Neuron (in vitro differentiated cells): ENCODE data around the gene KCND3.

Experiments
- H2AFZ ChIP-seq: one replicate; pipeline ENCODE4 v1.6.1; 2013; ENCODE audit warnings: low read depth, mild to moderate bottlenecking, inconsistent platforms, low read length, moderate library complexity
- H3K27me3 ChIP-seq: one replicate; pipeline ENCODE4 v1.6.1; 2013; ENCODE audit warnings: low read length; ENCODE audit not compliant: insufficient read depth
- H3K36me3 ChIP-seq: one replicate; pipeline ENCODE4 v1.6.1; 2013; ENCODE audit warnings: low read length; ENCODE audit not compliant: insufficient read depth
- H3K4me1 ChIP-seq: one replicate; pipeline ENCODE4 v1.6.1; 2013; ENCODE audit warnings: low read length; ENCODE audit not compliant: insufficient read depth
- H3K4me3 ChIP-seq: 2 replicates; pipeline ENCODE4 v1.5.1; 2013; ENCODE audit warnings: mild to moderate bottlenecking, low read length, moderate library complexity
- H3K9me3 ChIP-seq: one replicate; pipeline ENCODE4 v1.6.1; 2013; ENCODE audit warnings: low read length

The KCND3 gene

DNA sequence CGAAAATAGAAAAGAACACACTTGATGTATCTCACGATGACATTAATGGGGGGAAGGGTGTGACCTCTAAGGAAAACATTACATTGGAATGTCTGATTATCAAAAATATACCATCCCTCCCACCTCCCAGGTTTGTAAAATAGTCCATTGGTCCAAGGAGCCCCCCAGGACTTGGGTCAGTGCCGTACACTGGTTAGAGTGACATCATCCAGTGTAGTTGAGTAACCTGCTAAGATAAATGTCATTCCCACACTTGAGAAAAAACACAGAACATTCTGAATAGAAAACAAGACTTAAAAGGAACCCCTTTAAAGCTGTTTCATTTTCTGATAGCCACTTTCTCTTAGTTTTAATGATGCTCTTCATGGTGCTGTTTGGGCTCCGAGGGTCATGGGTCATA is 218.6 kb downstream of the KCND3 start:
- Histone ChIP-seq H3K9me3 (no peaks in the 10 kb centered on the region), H3K4me3 (no peak overlapping the region), H3K4me1 (peaks cover 2% of the 10 kb centered on the region), H3K36me3 (peaks cover 28% of the 10 kb centered on the region), H3K27me3 (no peaks in the 10 kb centered on the region), H2AFZ (no peak overlapping the region)

DNA sequence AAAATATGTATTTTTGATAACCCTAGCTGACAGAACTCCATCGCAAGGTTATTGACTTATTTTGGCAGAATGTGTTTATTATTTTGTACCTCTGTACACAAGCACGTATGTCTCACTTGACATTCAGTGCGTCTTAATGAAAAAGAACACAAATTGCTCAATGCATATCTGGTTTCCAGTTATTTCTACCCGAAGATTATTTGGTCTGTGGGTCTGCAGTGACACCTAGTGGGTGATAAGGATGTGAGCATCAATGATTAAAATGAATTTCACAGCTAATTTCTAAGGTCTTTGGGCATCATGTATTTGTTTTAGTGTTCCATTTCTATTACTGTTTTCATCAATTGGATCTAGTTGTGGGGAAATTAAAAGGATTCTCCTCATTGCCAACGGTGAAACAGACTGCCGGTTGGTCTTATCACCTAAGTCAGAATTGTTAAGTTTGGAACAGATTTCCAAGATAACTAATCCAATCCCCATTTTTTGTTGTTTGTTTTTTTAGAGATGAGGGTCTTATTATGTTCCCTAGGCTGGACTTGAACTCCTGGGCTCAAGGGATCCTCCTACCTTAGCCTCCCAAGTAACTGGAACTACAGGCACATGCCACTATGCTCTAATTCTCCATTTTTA is 219.8 kb downstream of the KCND3 start:
- H3K4me1 ChIP-seq = no peaks in the 10 kb centered on the region
- H2AFZ ChIP-seq = no peak overlapping the region
- no peaks in the 10 kb centered on the region for H3K27me3 ChIP-seq
- no peaks in the 10 kb centered on the region for H3K9me3 ChIP-seq
- H3K36me3 ChIP-seq = peaks cover 40% of the 10 kb centered on the region
- no peak overlapping the region for H3K4me3 ChIP-seq

DNA sequence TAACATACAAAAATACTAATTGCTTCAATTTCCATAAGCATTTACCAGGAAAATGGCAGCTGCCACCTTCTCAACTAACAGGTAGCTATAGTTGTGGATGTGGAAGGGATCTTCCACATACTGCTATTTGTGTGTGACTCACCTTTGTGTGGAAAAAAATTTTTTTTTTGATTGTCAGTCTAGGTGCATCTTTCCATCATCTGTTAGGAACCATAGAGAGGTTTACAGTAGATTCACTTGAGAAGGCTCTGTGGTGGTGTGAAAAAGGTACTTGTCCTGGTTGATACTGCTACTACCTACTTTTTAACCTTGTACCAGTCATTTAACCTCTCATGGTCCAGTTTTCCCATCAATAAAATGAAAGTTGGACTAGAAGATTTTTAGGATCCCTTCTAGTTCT is 220.8 kb downstream of the KCND3 start:
- Histone ChIP-seq H2AFZ (no peak overlapping the region), H3K9me3 (no peaks in the 10 kb centered on the region), H3K4me1 (no peaks in the 10 kb centered on the region), H3K27me3 (no peaks in the 10 kb centered on the region), H3K36me3 (peaks cover 47% of the 10 kb centered on the region), H3K4me3 (no peak overlapping the region)

DNA sequence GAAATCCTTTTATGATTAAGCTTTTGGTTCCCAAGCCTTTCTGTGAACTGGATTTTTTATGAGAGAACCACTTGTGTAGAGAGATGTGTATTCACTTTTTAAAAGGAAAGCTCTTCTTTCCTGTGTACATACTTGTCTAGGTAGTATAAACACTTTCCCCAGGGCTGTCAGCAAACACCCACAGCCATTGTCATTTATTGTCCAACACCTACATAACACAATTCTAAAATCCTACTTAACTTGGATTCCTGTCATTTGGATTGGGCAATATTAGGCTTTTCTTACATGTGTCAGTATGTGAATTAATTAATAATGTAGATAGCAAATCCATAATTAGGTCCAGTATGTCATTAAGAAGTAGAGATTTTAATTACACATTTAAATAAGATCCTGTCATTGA is 221.4 kb downstream of the KCND3 start:
- H3K4me1 ChIP-seq = no peaks in the 10 kb centered on the region
- H3K36me3 ChIP-seq = peaks cover 52% of the 10 kb centered on the region
- H3K27me3 ChIP-seq = no peaks in the 10 kb centered on the region
- no peaks in the 10 kb centered on the region for H3K9me3 ChIP-seq
- no peak overlapping the region for H3K4me3 ChIP-seq
- H2AFZ ChIP-seq = no peak overlapping the region

DNA sequence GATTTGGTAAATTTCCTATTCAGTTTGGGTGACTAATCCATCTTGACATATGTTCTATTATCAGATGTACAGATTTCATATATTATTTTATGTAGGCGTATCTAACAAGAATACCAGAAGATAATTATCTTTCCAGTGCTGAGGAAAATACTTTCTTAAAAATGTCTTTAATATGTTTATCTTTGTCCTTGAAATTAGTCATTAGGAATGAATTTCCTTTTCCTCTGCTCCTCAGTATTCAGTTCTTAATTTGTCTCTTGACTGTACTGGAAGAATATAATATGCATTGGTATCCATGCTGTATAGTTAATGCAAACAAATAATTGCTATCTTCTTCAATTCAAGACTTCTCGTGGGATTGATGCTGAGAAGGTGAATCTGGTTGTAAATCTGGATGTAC is 227.1 kb downstream of the KCND3 start:
- Histone ChIP-seq H3K36me3 (peaks cover 87% of the 10 kb centered on the region), H3K9me3 (no peaks in the 10 kb centered on the region), H3K4me1 (no peaks in the 10 kb centered on the region), H2AFZ (no peak overlapping the region), H3K4me3 (no peak overlapping the region), H3K27me3 (no peaks in the 10 kb centered on the region)

DNA sequence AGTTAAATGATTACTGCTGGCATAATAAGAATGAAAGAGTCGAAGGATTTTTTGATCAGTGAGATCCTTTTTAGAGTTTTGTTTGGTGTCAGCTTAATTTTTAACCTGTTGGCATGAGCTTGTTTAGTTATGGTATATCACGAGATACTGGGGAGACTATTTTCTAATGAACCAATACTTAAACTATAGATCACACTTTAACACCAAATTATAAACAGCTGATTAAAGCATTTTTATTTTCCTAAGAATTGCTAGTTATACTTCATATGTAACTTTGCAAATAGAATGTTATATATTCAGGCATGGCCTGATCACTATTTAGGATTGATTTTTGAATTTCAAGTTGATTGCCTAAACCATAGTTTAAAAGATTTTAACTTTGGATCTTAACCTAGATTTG is 227.8 kb downstream of the KCND3 start:
- no peak overlapping the region for H3K4me3 ChIP-seq
- no peaks in the 10 kb centered on the region for H3K9me3 ChIP-seq
- H3K4me1 ChIP-seq = peaks cover 6% of the 10 kb centered on the region
- H2AFZ ChIP-seq = no peak overlapping the region
- H3K36me3 ChIP-seq = peaks cover 85% of the 10 kb centered on the region
- H3K27me3 ChIP-seq = no peaks in the 10 kb centered on the region

DNA sequence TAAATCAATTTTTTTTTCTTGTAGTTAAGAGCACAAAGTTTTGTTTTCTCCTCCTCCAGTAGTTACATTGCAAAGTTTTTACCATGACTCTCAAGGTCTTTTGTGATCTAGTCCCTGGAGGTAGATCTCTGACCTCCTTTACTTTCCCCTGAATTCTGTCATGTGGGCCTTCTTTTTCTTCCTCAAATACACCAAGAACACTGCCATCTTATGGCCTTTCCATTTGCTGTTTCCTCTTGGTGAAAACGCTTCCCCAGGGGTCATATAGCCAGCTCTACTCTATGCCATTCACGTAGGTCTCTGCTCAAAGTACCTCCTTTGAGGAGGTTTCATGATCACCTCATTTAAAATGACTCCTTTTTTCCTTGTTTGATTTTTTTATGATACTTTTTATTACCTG is 231.1 kb downstream of the KCND3 start:
- Histone ChIP-seq H3K27me3 (no peaks in the 10 kb centered on the region), H2AFZ (no peak overlapping the region), H3K36me3 (peaks cover 56% of the 10 kb centered on the region), H3K4me3 (no peak overlapping the region), H3K9me3 (no peaks in the 10 kb centered on the region), H3K4me1 (peaks cover 18% of the 10 kb centered on the region)

DNA sequence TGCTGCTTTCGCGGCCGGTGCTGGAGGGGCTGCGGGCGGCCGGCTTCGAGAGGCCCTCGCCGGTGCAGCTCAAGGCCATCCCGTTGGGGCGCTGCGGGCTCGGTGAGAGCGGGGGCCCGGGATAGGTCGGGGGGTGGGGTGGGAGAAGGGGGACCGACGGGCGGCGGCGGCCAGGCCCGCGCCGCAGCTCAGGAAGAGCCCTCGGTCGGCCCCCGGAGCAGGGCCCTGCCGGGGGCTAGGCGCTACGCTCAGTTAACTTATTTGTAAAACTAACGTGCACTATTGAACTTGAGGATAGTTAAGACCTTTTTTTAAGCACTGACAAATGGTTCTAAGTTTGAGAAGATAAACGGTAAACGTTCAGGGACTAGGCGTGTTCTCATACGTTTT is 233.3 kb downstream of the KCND3 start:
- H3K4me3 ChIP-seq = peak overlapping the region; percentile 79
- H2AFZ ChIP-seq = peak overlapping the region; percentile 59
- H3K4me1 ChIP-seq = peaks cover 18% of the 10 kb centered on the region
- no peaks in the 10 kb centered on the region for H3K27me3 ChIP-seq
- no peaks in the 10 kb centered on the region for H3K9me3 ChIP-seq
- peaks cover 34% of the 10 kb centered on the region for H3K36me3 ChIP-seq

DNA sequence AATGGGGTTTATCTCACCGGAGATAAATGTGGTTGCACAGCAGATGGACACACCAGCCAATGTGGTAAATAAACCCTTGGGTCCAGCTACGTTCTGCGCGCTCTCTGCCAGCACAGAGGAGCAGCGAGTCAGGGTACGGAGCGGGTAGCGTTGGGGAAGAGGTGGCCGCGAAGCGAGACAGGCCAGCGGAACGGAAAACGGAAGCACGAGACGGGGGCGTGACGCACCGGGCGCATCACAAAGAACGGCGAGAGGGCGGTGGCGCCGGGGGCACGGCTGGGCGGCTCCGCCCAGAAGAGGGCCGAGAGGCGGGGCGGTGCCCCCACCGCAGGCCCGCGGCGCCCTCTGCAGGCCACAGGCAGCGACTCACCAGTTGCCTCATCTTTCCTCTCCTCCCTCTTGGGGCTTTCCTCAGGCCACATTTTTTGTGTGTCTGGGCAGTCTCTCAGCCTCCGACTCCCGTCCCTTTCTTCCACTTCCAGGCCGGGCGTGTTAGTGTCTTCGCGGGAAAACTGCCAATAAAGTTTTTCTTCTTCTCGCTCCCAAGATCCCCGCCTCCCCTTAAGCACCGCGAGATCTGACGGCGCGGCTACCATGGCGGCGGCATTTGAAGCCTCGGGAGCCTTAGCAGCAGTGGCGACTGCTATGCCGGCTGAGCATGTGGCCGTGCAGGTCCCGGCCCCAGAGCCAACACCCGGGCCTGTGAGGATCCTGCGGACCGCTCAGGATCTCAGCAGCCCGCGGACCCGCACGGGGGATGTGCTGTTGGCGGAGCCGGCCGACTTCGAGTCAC is 233.9 kb downstream of the KCND3 start, which contains the start of gene DDX20:
Gene DDX20 (plus strand): TSS at position 571 of the 793 bp plus-strand sequence. CDS start 24 bp downstream, at position 595.
- peak within 1 kb of the TSS; percentile 79 for H3K4me3 ChIP-seq
- no peaks in the 10 kb centered on the region for H3K27me3 ChIP-seq
- H3K9me3 ChIP-seq = no peaks in the 10 kb centered on the region
- peaks cover 18% of the 10 kb centered on the region for H3K4me1 ChIP-seq
- H2AFZ ChIP-seq = peak within 1 kb of the TSS; percentile 65
- H3K36me3 ChIP-seq = peaks cover 28% of the 10 kb centered on the region

DNA sequence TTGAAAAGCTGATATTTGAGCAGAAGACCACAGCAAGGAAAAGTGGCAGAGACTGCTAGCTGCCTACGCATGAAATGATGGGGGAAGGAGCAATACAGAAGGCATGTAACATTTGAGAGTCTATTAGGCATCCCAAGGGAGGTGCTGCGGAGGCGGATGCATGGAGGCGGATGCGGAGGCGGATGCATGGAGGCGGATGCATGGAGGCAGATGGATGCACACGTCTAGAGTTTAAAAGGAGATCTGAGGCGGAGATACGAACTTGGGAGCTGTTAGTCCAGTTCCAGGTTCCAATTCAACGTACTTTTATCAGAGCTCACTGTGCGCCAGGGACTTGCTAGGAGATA is 234.5 kb downstream of the KCND3 start:
- Histone ChIP-seq H3K4me1 (peaks cover 18% of the 10 kb centered on the region), H2AFZ (peak overlapping the region; percentile 65), H3K27me3 (no peaks in the 10 kb centered on the region), H3K9me3 (no peaks in the 10 kb centered on the region), H3K4me3 (peak overlapping the region; percentile 79), H3K36me3 (peaks cover 23% of the 10 kb centered on the region)

DNA sequence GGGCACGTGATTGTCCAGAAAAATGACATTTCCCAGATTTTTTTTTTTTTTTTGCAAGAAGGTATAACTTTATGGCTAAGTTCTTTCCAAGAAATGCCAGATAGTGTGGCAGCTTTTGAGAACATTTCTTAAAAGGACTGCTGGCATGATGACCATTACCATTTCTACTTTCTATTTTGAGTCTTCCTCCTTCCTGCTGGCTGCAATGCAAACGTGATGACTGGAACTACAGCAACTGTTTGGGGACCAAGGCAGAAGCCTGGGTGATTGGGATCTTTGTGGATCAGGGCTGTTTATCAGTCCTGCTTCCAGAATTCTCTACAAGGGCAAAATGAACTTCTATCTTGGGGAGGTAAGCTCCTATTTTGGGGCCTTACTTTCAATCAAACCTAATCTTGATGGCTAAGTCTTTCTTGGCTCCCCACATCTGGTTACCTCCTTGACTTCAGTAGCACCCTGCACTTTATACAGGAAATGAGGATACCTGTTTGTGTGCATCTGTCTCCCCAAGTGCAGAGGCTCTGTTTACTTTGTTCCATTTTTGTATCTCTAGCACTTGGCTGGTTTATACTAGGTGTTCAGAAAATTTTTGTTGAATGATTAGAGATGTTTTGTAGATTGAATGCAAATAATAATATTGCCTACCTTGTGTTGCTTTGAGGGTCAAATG is 237.4 kb downstream of the KCND3 start:
- Histone ChIP-seq H3K4me1 (peaks cover 29% of the 10 kb centered on the region), H3K36me3 (peaks cover 1% of the 10 kb centered on the region), H2AFZ (no peak overlapping the region), H3K27me3 (no peaks in the 10 kb centered on the region), H3K4me3 (no peak overlapping the region), H3K9me3 (no peaks in the 10 kb centered on the region)

DNA sequence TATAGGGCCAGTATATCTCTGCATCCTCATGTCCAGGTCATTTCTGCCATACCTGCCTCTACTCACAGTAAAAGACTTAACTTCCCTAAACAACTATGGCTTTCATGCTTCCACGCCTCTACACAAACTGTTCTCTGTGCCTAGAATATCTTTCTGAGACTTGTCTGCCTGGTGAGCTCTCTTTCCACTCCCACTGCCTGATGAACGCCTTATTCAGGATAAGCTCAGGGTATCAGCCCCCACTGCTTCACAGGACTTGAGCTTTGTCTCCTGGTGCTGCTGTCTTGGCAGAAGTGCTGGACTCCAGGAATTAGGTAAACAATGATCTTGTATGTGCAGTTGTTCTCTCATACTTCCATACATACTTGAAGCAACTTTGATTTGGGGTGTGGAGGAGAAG is 238.6 kb downstream of the KCND3 start:
- Histone ChIP-seq H2AFZ (no peak overlapping the region), H3K9me3 (no peaks in the 10 kb centered on the region), H3K36me3 (no peaks in the 10 kb centered on the region), H3K4me1 (peaks cover 21% of the 10 kb centered on the region), H3K27me3 (no peaks in the 10 kb centered on the region), H3K4me3 (no peak overlapping the region)

DNA sequence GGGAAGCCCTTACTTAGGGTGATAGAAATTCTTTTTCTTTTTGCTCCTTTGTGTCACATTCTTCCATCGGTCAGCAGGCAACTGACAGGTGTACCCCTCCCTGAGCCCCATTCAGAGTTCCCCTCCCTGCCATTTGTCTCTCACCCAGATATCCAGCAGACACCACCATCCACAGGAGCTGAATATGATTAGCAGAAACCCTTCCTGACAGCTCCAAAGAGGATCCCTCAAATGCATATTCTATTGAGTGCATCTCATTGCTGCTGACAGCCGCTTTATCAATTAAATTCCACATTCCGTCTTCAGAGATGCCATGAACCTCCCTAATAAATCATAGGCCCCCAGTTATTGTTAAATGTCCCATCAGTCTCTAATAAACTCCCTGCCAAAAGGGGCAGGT is 239.8 kb downstream of the KCND3 start:
- H3K36me3 ChIP-seq = no peaks in the 10 kb centered on the region
- H3K4me3 ChIP-seq = no peak overlapping the region
- peaks cover 18% of the 10 kb centered on the region for H3K4me1 ChIP-seq
- H2AFZ ChIP-seq = no peak overlapping the region
- H3K9me3 ChIP-seq = no peaks in the 10 kb centered on the region
- no peaks in the 10 kb centered on the region for H3K27me3 ChIP-seq
